ENCODE results near the gene USP34. TPM values are rescaled to one million over a fixed set of nuclear protein-coding genes. Genes with fewer than 3 reads are reported as not detected.

Gene USP34
- total and polyA plus RNA-seq, 2 of the 8 experiments (the other 6 are each of a cell fraction or from before 2014, with no cell fraction given), result 56.7 to 91.7 TPM

GRCh38 chr2:61376211-61376610 is 94.7 kb downstream of the USP34 start (continued):
- TF ChIP-seq, protein P1, sequence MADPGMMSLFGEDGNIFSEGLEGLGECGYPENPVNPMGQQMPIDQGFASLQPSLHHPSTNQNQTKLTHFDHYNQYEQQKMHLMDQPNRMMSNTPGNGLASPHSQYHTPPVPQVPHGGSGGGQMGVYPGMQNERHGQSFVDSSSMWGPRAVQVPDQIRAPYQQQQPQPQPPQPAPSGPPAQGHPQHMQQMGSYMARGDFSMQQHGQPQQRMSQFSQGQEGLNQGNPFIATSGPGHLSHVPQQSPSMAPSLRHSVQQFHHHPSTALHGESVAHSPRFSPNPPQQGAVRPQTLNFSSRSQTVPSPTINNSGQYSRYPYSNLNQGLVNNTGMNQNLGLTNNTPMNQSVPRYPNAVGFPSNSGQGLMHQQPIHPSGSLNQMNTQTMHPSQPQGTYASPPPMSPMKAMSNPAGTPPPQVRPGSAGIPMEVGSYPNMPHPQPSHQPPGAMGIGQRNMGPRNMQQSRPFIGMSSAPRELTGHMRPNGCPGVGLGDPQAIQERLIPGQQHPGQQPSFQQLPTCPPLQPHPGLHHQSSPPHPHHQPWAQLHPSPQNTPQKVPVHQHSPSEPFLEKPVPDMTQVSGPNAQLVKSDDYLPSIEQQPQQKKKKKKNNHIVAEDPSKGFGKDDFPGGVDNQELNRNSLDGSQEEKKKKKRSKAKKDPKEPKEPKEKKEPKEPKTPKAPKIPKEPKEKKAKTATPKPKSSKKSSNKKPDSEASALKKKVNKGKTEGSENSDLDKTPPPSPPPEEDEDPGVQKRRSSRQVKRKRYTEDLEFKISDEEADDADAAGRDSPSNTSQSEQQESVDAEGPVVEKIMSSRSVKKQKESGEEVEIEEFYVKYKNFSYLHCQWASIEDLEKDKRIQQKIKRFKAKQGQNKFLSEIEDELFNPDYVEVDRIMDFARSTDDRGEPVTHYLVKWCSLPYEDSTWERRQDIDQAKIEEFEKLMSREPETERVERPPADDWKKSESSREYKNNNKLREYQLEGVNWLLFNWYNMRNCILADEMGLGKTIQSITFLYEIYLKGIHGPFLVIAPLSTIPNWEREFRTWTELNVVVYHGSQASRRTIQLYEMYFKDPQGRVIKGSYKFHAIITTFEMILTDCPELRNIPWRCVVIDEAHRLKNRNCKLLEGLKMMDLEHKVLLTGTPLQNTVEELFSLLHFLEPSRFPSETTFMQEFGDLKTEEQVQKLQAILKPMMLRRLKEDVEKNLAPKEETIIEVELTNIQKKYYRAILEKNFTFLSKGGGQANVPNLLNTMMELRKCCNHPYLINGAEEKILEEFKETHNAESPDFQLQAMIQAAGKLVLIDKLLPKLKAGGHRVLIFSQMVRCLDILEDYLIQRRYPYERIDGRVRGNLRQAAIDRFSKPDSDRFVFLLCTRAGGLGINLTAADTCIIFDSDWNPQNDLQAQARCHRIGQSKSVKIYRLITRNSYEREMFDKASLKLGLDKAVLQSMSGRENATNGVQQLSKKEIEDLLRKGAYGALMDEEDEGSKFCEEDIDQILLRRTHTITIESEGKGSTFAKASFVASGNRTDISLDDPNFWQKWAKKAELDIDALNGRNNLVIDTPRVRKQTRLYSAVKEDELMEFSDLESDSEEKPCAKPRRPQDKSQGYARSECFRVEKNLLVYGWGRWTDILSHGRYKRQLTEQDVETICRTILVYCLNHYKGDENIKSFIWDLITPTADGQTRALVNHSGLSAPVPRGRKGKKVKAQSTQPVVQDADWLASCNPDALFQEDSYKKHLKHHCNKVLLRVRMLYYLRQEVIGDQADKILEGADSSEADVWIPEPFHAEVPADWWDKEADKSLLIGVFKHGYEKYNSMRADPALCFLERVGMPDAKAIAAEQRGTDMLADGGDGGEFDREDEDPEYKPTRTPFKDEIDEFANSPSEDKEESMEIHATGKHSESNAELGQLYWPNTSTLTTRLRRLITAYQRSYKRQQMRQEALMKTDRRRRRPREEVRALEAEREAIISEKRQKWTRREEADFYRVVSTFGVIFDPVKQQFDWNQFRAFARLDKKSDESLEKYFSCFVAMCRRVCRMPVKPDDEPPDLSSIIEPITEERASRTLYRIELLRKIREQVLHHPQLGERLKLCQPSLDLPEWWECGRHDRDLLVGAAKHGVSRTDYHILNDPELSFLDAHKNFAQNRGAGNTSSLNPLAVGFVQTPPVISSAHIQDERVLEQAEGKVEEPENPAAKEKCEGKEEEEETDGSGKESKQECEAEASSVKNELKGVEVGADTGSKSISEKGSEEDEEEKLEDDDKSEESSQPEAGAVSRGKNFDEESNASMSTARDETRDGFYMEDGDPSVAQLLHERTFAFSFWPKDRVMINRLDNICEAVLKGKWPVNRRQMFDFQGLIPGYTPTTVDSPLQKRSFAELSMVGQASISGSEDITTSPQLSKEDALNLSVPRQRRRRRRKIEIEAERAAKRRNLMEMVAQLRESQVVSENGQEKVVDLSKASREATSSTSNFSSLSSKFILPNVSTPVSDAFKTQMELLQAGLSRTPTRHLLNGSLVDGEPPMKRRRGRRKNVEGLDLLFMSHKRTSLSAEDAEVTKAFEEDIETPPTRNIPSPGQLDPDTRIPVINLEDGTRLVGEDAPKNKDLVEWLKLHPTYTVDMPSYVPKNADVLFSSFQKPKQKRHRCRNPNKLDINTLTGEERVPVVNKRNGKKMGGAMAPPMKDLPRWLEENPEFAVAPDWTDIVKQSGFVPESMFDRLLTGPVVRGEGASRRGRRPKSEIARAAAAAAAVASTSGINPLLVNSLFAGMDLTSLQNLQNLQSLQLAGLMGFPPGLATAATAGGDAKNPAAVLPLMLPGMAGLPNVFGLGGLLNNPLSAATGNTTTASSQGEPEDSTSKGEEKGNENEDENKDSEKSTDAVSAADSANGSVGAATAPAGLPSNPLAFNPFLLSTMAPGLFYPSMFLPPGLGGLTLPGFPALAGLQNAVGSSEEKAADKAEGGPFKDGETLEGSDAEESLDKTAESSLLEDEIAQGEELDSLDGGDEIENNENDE (IDR thresholded peaks at IDR 0.05; ENCODE audit: insufficient replicate concordance, low read length), result no peak
- TF ChIP-seq, protein P2, sequence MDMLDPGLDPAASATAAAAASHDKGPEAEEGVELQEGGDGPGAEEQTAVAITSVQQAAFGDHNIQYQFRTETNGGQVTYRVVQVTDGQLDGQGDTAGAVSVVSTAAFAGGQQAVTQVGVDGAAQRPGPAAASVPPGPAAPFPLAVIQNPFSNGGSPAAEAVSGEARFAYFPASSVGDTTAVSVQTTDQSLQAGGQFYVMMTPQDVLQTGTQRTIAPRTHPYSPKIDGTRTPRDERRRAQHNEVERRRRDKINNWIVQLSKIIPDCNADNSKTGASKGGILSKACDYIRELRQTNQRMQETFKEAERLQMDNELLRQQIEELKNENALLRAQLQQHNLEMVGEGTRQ (IDR thresholded peaks at IDR 0.05; ENCODE audit: low read length), result no peak
- TF ChIP-seq TBP (IDR thresholded peaks at IDR 0.05; ENCODE audit: low read depth, low read length) (no peak), SP1 (IDR thresholded peaks at IDR 0.05; ENCODE audit: low read depth, low read length) (no peak), RAD21 (IDR thresholded peaks at IDR 0.05 in 1 of 2, conservative IDR thresholded peaks at IDR 0.05 in 1 of 2; ENCODE audit: low read depth in 2 of 2, low read length in 2 of 2) (no peak), RNF2 (IDR thresholded peaks at IDR 0.05; ENCODE audit: borderline replicate concordance, low read depth, low read length, missing control alignments, poor library complexity, severe bottlenecking) (no peak), YY1 (IDR thresholded peaks at IDR 0.05; ENCODE audit: low read depth, low read length) (no peak)
- TF ChIP-seq, protein P3, sequence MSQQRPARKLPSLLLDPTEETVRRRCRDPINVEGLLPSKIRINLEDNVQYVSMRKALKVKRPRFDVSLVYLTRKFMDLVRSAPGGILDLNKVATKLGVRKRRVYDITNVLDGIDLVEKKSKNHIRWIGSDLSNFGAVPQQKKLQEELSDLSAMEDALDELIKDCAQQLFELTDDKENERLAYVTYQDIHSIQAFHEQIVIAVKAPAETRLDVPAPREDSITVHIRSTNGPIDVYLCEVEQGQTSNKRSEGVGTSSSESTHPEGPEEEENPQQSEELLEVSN (IDR thresholded peaks at IDR 0.05), result no peak

Data from H1 (cell line).